ENCODE results near the gene NT5DC3. TPM values are rescaled to one million over a fixed set of nuclear protein-coding genes. Genes with fewer than 3 reads are reported as not detected.

The NT5DC3 gene
- total RNA-seq, 1 donor from 2014 or later = 12.0 TPM

DNA sequence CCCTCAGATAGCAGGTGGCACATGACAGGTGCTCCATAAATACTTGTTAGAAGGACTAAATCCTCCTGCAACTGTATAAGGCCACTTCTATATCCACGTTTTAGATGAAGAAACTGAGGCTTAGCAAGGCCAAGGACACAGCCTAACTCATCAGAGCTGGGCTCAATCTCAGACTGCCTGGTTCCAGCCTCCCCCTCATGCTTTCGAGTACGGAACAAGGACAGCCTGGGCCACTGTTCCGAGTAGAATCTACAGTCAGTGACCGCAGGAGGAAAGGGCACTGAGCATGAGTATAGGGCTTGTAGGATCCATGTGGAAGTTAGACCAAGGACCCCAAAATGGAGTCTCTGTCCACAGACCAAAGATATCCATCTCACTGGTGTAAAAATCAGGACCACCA is 84.6 kb downstream of the NT5DC3 start:
- Mint-ChIP-seq H3K4me1 (ENCODE audit: low read depth) (no peaks in the 10 kb centered on the region), H3K9me3 (no peaks in the 10 kb centered on the region), H3K4me3 (ENCODE audit: low read depth) (no peak overlapping the region), H3K27ac (no peak overlapping the region), H3K36me3 (ENCODE audit: low read depth) (no peaks in the 10 kb centered on the region), H3K27me3 (ENCODE audit: low read depth) (peaks cover 7% of the 10 kb centered on the region)
- intact Hi-C loops (cut with micrococcal nuclease) = no loop called here
- no peak for DNase-seq (ENCODE audit: low spot score)

- H3K9me3 Mint-ChIP-seq = no peaks in the 10 kb centered on the region
- H3K27me3 Mint-ChIP-seq (ENCODE audit: low read depth) = peaks cover 10% of the 10 kb centered on the region
- DNase-seq (ENCODE audit: low spot score) = no peak
- intact Hi-C loops (cut with micrococcal nuclease) = no loop called here
- no peaks in the 10 kb centered on the region for H3K4me1 Mint-ChIP-seq (ENCODE audit: low read depth)
- no peak overlapping the region for H3K4me3 Mint-ChIP-seq (ENCODE audit: low read depth)
- H3K36me3 Mint-ChIP-seq (ENCODE audit: low read depth) = no peaks in the 10 kb centered on the region
- H3K27ac Mint-ChIP-seq = no peak overlapping the region
These were observed 85.6 kb downstream of the NT5DC3 start for GRCh38 chr12:103755425-103755824.

DNA sequence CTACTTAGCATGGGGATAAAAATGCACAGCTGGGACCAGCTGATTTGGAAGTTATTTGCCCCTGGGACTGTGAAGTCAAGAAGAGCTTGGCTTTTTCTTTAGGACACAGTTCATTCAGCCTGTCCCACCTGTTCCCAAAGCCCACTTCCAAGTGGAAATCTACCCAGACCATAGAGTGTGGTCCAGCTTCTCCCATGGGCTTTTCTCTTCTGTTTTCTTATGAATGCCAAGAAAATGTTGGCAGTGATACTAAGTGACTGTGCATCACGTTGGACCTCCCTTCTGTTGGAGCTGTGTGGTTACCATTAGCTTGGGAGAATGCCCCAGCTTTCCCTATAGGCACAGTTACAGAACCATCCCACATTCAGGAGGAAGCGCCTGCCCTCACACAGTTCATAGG is 89.4 kb downstream of the NT5DC3 start:
- H3K36me3 Mint-ChIP-seq (ENCODE audit: low read depth) = no peaks in the 10 kb centered on the region
- DNase-seq (ENCODE audit: low spot score) = no peak
- H3K27ac Mint-ChIP-seq = no peak overlapping the region
- H3K4me1 Mint-ChIP-seq (ENCODE audit: low read depth) = no peaks in the 10 kb centered on the region
- no peak overlapping the region for H3K4me3 Mint-ChIP-seq (ENCODE audit: low read depth)
- intact Hi-C loops (cut with micrococcal nuclease) = no loop called here
- peaks cover 10% of the 10 kb centered on the region for H3K27me3 Mint-ChIP-seq (ENCODE audit: low read depth)
- no peaks in the 10 kb centered on the region for H3K9me3 Mint-ChIP-seq

- H3K27me3 Mint-ChIP-seq (ENCODE audit: low read depth) = peaks cover 10% of the 10 kb centered on the region
- no peak overlapping the region for H3K27ac Mint-ChIP-seq
- H3K4me1 Mint-ChIP-seq (ENCODE audit: low read depth) = no peaks in the 10 kb centered on the region
- H3K9me3 Mint-ChIP-seq = no peaks in the 10 kb centered on the region
- no peaks in the 10 kb centered on the region for H3K36me3 Mint-ChIP-seq (ENCODE audit: low read depth)
- intact Hi-C loops (cut with micrococcal nuclease) = no loop called here
- H3K4me3 Mint-ChIP-seq (ENCODE audit: low read depth) = no peak overlapping the region
- DNase-seq (ENCODE audit: low spot score) = no peak
These were observed 89.9 kb downstream of the NT5DC3 start for GRCh38 chr12:103751171-103751570.

- no peaks in the 10 kb centered on the region for H3K36me3 Mint-ChIP-seq (ENCODE audit: low read depth)
These were observed 92.2 kb downstream of the NT5DC3 start for GRCh38 chr12:103748875-103749274.

GRCh38 chr12:103748002-103748401 is 93.0 kb downstream of the NT5DC3 start:
- H3K27ac Mint-ChIP-seq = no peak overlapping the region
- no peak overlapping the region for H3K4me3 Mint-ChIP-seq (ENCODE audit: low read depth)
- peaks cover 10% of the 10 kb centered on the region for H3K27me3 Mint-ChIP-seq (ENCODE audit: low read depth)
- no peak for DNase-seq (ENCODE audit: low spot score)
- intact Hi-C loops (cut with micrococcal nuclease) = no loop called here
- no peaks in the 10 kb centered on the region for H3K36me3 Mint-ChIP-seq (ENCODE audit: low read depth)
- H3K4me1 Mint-ChIP-seq (ENCODE audit: low read depth) = no peaks in the 10 kb centered on the region
- no peaks in the 10 kb centered on the region for H3K9me3 Mint-ChIP-seq

More at GRCh38 chr12:103748875-103749274, 92.2 kb downstream of the NT5DC3 start:
- Mint-ChIP-seq H3K4me3 (ENCODE audit: low read depth) (no peak overlapping the region), H3K27me3 (ENCODE audit: low read depth) (peaks cover 10% of the 10 kb centered on the region), H3K9me3 (no peaks in the 10 kb centered on the region), H3K27ac (no peak overlapping the region), H3K4me1 (ENCODE audit: low read depth) (no peaks in the 10 kb centered on the region)
- intact Hi-C loops (cut with micrococcal nuclease) = no loop called here
- no peak for DNase-seq (ENCODE audit: low spot score)

DNA sequence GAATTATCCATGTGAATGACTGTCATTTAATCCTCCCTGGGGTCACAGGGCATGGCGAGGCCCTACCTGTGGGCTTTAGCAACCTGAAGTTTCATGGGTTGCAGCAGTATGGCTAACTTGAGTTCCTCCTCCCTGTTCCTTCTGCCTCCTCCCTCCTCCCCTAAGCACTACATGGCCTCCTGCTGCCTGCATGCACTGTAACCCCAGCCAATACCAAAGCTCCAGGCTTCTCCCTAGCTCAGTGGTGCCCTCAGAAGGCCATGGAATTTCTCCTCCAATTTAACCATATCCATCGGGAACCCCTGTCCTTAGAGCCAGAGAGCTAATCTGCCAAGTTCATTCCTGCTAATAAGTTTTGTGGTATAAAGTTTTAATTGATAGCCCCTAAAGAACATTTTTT is 95.1 kb downstream of the NT5DC3 start:
- H3K9me3 Mint-ChIP-seq = no peaks in the 10 kb centered on the region
- no peaks in the 10 kb centered on the region for H3K36me3 Mint-ChIP-seq (ENCODE audit: low read depth)
- H3K27ac Mint-ChIP-seq = no peak overlapping the region
- H3K27me3 Mint-ChIP-seq (ENCODE audit: low read depth) = no peaks in the 10 kb centered on the region
- H3K4me1 Mint-ChIP-seq (ENCODE audit: low read depth) = no peaks in the 10 kb centered on the region
- intact Hi-C loops (cut with micrococcal nuclease) = no loop called here
- no peak overlapping the region for H3K4me3 Mint-ChIP-seq (ENCODE audit: low read depth)
- DNase-seq (ENCODE audit: low spot score) = no peak

GRCh38 chr12:103743788-103744187 is 97.2 kb downstream of the NT5DC3 start:
- no peak overlapping the region for H3K4me3 Mint-ChIP-seq (ENCODE audit: low read depth)

GRCh38 chr12:103742349-103742932 is 98.6 kb downstream of the NT5DC3 start:
- no peaks in the 10 kb centered on the region for H3K9me3 Mint-ChIP-seq
- intact Hi-C loops (cut with micrococcal nuclease) = no loop called here

More at GRCh38 chr12:103743788-103744187, 97.2 kb downstream of the NT5DC3 start:
- Mint-ChIP-seq H3K36me3 (ENCODE audit: low read depth) (no peaks in the 10 kb centered on the region), H3K4me1 (ENCODE audit: low read depth) (no peaks in the 10 kb centered on the region), H3K27ac (no peak overlapping the region), H3K9me3 (no peaks in the 10 kb centered on the region), H3K27me3 (ENCODE audit: low read depth) (no peaks in the 10 kb centered on the region)
- DNase-seq (ENCODE audit: low spot score) = no peak
- intact Hi-C loops (cut with micrococcal nuclease) = no loop called here

GRCh38 chr12:103737881-103738280 is 103.2 kb downstream of the NT5DC3 start:
- no peak for DNase-seq (ENCODE audit: low spot score)
- Mint-ChIP-seq H3K4me3 (ENCODE audit: low read depth) (no peak overlapping the region), H3K9me3 (no peaks in the 10 kb centered on the region), H3K27me3 (ENCODE audit: low read depth) (peaks cover 3% of the 10 kb centered on the region), H3K4me1 (ENCODE audit: low read depth) (no peaks in the 10 kb centered on the region), H3K27ac (no peak overlapping the region), H3K36me3 (ENCODE audit: low read depth) (no peaks in the 10 kb centered on the region)
- intact Hi-C loops (cut with micrococcal nuclease) = loop anchor here (10.0 kb wide), 1 partner anchor 57 kb away; no protein-coding TSS in a partner anchor

More at GRCh38 chr12:103742349-103742932, 98.6 kb downstream of the NT5DC3 start:
- H3K4me3 Mint-ChIP-seq (ENCODE audit: low read depth) = no peak overlapping the region
- H3K4me1 Mint-ChIP-seq (ENCODE audit: low read depth) = no peaks in the 10 kb centered on the region
- no peaks in the 10 kb centered on the region for H3K27me3 Mint-ChIP-seq (ENCODE audit: low read depth)
- no peak for DNase-seq (ENCODE audit: low spot score)
- H3K36me3 Mint-ChIP-seq (ENCODE audit: low read depth) = no peaks in the 10 kb centered on the region
- H3K27ac Mint-ChIP-seq = no peak overlapping the region

DNA sequence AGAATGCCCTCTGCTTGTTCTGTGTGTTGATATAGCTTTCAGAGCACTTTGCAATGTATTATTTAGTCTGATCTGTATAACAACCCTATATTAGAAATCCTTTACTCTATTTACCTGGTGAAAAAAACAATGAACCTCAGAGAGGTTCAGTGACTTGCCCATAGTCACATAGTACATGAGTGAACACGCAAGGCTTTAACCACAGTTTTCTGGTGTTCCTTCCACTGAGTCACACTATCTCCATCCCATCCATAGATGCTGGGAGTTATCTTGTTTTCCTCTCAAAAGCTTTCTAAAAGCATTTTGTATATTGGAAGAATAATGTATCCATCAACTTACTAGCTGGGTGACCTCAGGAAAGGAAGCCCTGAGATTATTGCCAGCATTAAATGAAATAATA is 104.5 kb downstream of the NT5DC3 start:
- Mint-ChIP-seq H3K36me3 (ENCODE audit: low read depth) (no peaks in the 10 kb centered on the region), H3K4me3 (ENCODE audit: low read depth) (no peak overlapping the region), H3K27ac (no peak overlapping the region), H3K9me3 (no peaks in the 10 kb centered on the region), H3K27me3 (ENCODE audit: low read depth) (peaks cover 4% of the 10 kb centered on the region), H3K4me1 (ENCODE audit: low read depth) (no peaks in the 10 kb centered on the region)
- intact Hi-C loops (cut with micrococcal nuclease) = loop anchor here (10.0 kb wide), 1 partner anchor 58 kb away; no protein-coding TSS in a partner anchor
- DNase-seq (ENCODE audit: low spot score) = no peak

DNA sequence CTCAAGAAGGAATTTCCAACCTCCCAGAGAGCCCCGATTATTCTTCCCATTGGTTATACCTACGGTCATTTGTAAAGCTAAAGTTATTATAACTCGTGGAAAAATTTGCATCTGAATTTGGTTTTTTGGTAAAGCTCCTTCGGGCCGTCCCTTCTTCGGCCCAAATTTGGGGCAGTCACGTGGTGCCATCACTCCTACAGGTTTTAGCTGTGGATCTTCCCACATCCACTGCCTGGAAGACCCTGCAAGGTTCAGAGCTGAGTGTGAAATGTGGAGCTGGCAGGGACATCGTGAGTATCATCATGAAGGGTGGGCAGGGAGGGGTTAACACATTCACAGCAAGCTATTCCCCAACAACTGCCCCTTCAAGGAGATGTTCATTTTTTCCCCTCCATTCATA is 105.7 kb downstream of the NT5DC3 start:
- Mint-ChIP-seq H3K27me3 (ENCODE audit: low read depth) (peaks cover 5% of the 10 kb centered on the region), H3K9me3 (no peaks in the 10 kb centered on the region), H3K36me3 (ENCODE audit: low read depth) (no peaks in the 10 kb centered on the region), H3K4me3 (ENCODE audit: low read depth) (no peak overlapping the region), H3K27ac (no peak overlapping the region), H3K4me1 (ENCODE audit: low read depth) (no peaks in the 10 kb centered on the region)
- intact Hi-C loops (cut with micrococcal nuclease) = loop anchor here (10.0 kb wide), 1 partner anchor 60 kb away; no protein-coding TSS in a partner anchor
- no peak for DNase-seq (ENCODE audit: low spot score)

GRCh38 chr12:103734863-103735262 is 106.2 kb downstream of the NT5DC3 start:
- Mint-ChIP-seq H3K4me3 (ENCODE audit: low read depth) (no peak overlapping the region), H3K9me3 (no peaks in the 10 kb centered on the region), H3K4me1 (ENCODE audit: low read depth) (no peaks in the 10 kb centered on the region), H3K27me3 (ENCODE audit: low read depth) (peaks cover 5% of the 10 kb centered on the region), H3K36me3 (ENCODE audit: low read depth) (no peaks in the 10 kb centered on the region), H3K27ac (no peak overlapping the region)
- DNase-seq (ENCODE audit: low spot score) = no peak
- intact Hi-C loops (cut with micrococcal nuclease) = loop anchor here (10.0 kb wide), 1 partner anchor 60 kb away; no protein-coding TSS in a partner anchor
